Vagina (tissue), 2 donors: ENCODE data around the gene IFNGR1. TPM values are rescaled to one million over a fixed set of nuclear protein-coding genes. Genes with fewer than 3 reads are reported as not detected.

Experiments
- DNase-seq, 2 donors: peaks; one replicate each; pipeline ENCODE4 v3.0.0-alpha.2; 2017; ENCODE audit errors: extremely low spot score in 2 of 2
- H3K27ac ChIP-seq: fragments of 200-600 bp; sonication (generic); one replicate; pipeline ENCODE4 v1.5.1; 2019
- H3K27me3 ChIP-seq: fragments of 200-600 bp; sonication (generic); one replicate; pipeline ENCODE4 v1.5.1; 2019
- H3K36me3 ChIP-seq, 2 donors: fragments of 200-600 bp; sonication (generic); one replicate each; pipeline ENCODE4 v1.5.1; 2017 to 2019
- H3K4me1 ChIP-seq: fragments of 200-600 bp; sonication (generic); one replicate; pipeline ENCODE4 v1.5.1; 2019
- H3K4me3 ChIP-seq, 2 donors: fragments of 200-600 bp; sonication (generic); 1 replicate in 1 of 2; 2 replicates in 1 of 2; pipeline ENCODE4 v1.5.1; 2016 to 2019
- H3K9me3 ChIP-seq: fragments of 200-600 bp; sonication (generic); one replicate; pipeline ENCODE4 v1.5.1; 2019
- CTCF ChIP-seq, 3 experiments: fragments of 450-650 bp in 2 of 3; fragments of 200-600 bp in 1 of 3; sonication (generic) in 1 of 3; IDR thresholded peaks; one replicate each; pipeline ENCODE4 v1.5.1; 2017 to 2019; ENCODE audit warnings: antibody characterized with exemption in 3 of 3, mild to moderate bottlenecking in 2 of 3, moderate library complexity in 2 of 3
- POLR2A ChIP-seq, 2 donors: fragments of 450-650 bp; IDR thresholded peaks; one replicate each; pipeline ENCODE4 v1.6.1; 2017; ENCODE audit warnings: antibody characterized with exemption in 2 of 2, mild to moderate bottlenecking in 2 of 2, moderate library complexity in 2 of 2
- POLR2AphosphoS5 ChIP-seq, 2 donors: sonication (generic); formaldehyde crosslinking; IDR thresholded peaks; one replicate each; pipeline ENCODE4 v1.9.0; 2017; ENCODE audit warnings: antibody characterized with exemption in 2 of 2, mild to moderate bottlenecking in 2 of 2, low read depth in 1 of 2; ENCODE audit not compliant: insufficient read depth in 1 of 2
- intact Hi-C: fragments of 100-400 bp; cut with DNase I; formaldehyde crosslinking; loops from one replicate; pipeline ENCODE4 v1.15.1; 2023
- total RNA-seq: library from RNA; depleted of rRNA; stranded (reverse); fragments of >200 nt; gene quantifications from one replicate; pipeline ENCODE4 v1.2.3, GENCODE V29; 2016

IFNGR1 gene
- total RNA-seq, 1 donor from 2014 or later: 76.6 TPM

- no peaks in the 10 kb centered on the region for H3K9me3 ChIP-seq
- TF ChIP-seq POLR2AphosphoS5 (IDR thresholded peaks at IDR 0.05; ENCODE audit: insufficient read depth in 1 of 2, low read depth in 1 of 2): no peak
- no peak for TF ChIP-seq CTCF (IDR thresholded peaks at IDR 0.05)
- TF ChIP-seq POLR2A (IDR thresholded peaks at IDR 0.05): no peak
- no peak overlapping the region for H3K4me3 ChIP-seq
- no peak overlapping the region for H3K27ac ChIP-seq
- intact Hi-C loops: no loop called here
- H3K27me3 ChIP-seq: no peaks in the 10 kb centered on the region
- no peaks in the 10 kb centered on the region for H3K36me3 ChIP-seq
- DNase-seq: no peak
- no peaks in the 10 kb centered on the region for H3K4me1 ChIP-seq
These were observed 48.2 kb downstream of the IFNGR1 start for GRCh38 chr6:137171053-137171374.

GRCh38 chr6:137170266-137171052 lies 48.7 kb downstream of the IFNGR1 start:
- H3K27ac ChIP-seq: no peak overlapping the region
- H3K9me3 ChIP-seq: no peaks in the 10 kb centered on the region
- H3K27me3 ChIP-seq: no peaks in the 10 kb centered on the region
- no peaks in the 10 kb centered on the region for H3K4me1 ChIP-seq
- DNase-seq: no peak
- H3K36me3 ChIP-seq: no peaks in the 10 kb centered on the region
- intact Hi-C loops: no loop called here
- H3K4me3 ChIP-seq: no peak overlapping the region
- TF ChIP-seq CTCF (IDR thresholded peaks at IDR 0.05) (no peak), POLR2A (IDR thresholded peaks at IDR 0.05) (no peak), POLR2AphosphoS5 (IDR thresholded peaks at IDR 0.05; ENCODE audit: insufficient read depth in 1 of 2, low read depth in 1 of 2) (no peak)

- intact Hi-C loops: no loop called here
- DNase-seq: no peak
- no peak for TF ChIP-seq POLR2AphosphoS5 (IDR thresholded peaks at IDR 0.05; ENCODE audit: insufficient read depth in 1 of 2, low read depth in 1 of 2)
- no peak for TF ChIP-seq CTCF (IDR thresholded peaks at IDR 0.05)
- TF ChIP-seq POLR2A (IDR thresholded peaks at IDR 0.05): no peak
These were observed 51.3 kb downstream of the IFNGR1 start for GRCh38 chr6:137167702-137168377.

GRCh38 chr6:137166247-137167098 lies 52.7 kb downstream of the IFNGR1 start:
- TF ChIP-seq POLR2AphosphoS5 (IDR thresholded peaks at IDR 0.05; ENCODE audit: insufficient read depth in 1 of 2, low read depth in 1 of 2): no peak
- TF ChIP-seq POLR2A (IDR thresholded peaks at IDR 0.05): no peak
- no peak for TF ChIP-seq CTCF (IDR thresholded peaks at IDR 0.05)
- H3K4me3 ChIP-seq: no peak overlapping the region
- no peaks in the 10 kb centered on the region for H3K36me3 ChIP-seq
- no peaks in the 10 kb centered on the region for H3K4me1 ChIP-seq
- no peaks in the 10 kb centered on the region for H3K9me3 ChIP-seq
- no peak for DNase-seq
- intact Hi-C loops: no loop called here
- no peak overlapping the region for H3K27ac ChIP-seq
- no peaks in the 10 kb centered on the region for H3K27me3 ChIP-seq

More at GRCh38 chr6:137167702-137168377, 51.3 kb downstream of the IFNGR1 start:
- Histone ChIP-seq H3K4me3 (no peak overlapping the region), H3K4me1 (no peaks in the 10 kb centered on the region), H3K27ac (no peak overlapping the region), H3K36me3 (no peaks in the 10 kb centered on the region), H3K9me3 (no peaks in the 10 kb centered on the region), H3K27me3 (no peaks in the 10 kb centered on the region)
